SK-N-MC (cell line): ENCODE results near the gene TP53BP2.

Experiments used
- DNase-seq: peaks from one replicate; pipeline ENCODE4 v3.0.0-alpha.2; 2011; ENCODE audit warnings: low read depth, low spot score
- H3K27ac ChIP-seq: fragments of 200-600 bp; sonication (generic); 2 replicates; pipeline ENCODE4 v1.5.1; 2016; ENCODE audit warnings: mixed run types
- H3K36me3 ChIP-seq: fragments of 200-600 bp; sonication (generic); 2 replicates; pipeline ENCODE4 v1.6.1; 2017; ENCODE audit warnings: antibody characterized with exemption, low read length, mixed read lengths; ENCODE audit not compliant: insufficient read depth
- H3K4me3 ChIP-seq: fragments of 200-600 bp; sonication (generic); 2 replicates; pipeline ENCODE4 v1.5.1; 2016
- H3K9ac ChIP-seq: fragments of 200-600 bp; sonication (generic); 2 replicates; pipeline ENCODE4 v1.8.0; 2017; ENCODE audit warnings: mixed run types, mixed read lengths; ENCODE audit not compliant: insufficient read length
- H3K9me3 ChIP-seq: fragments of 200-600 bp; sonication (generic); 2 replicates; pipeline ENCODE4 v1.6.1; 2017; ENCODE audit warnings: low read depth, mild to moderate bottlenecking, antibody characterized with exemption, low read length, moderate library complexity, mixed read lengths
- EZH2 ChIP-seq: fragments of 200-600 bp; sonication (generic); IDR thresholded peaks from one replicate; pipeline ENCODE4 v1.6.1; 2017; ENCODE audit warnings: antibody characterized with exemption
- FOXP2 ChIP-seq: optimal IDR thresholded peaks from 2 replicates; pipeline ENCODE3; 2011; ENCODE audit warnings: mild to moderate bottlenecking, moderate library complexity; ENCODE audit not compliant: insufficient read depth; ENCODE audit errors: extremely low read length, control extremely low read depth
- POLR2AphosphoS5 ChIP-seq: IDR thresholded peaks from 2 replicates; pipeline ENCODE4 v1.6.1; 2012; ENCODE audit warnings: mild to moderate bottlenecking, low read depth, low read length, borderline replicate concordance

Gene TP53BP2

DNA sequence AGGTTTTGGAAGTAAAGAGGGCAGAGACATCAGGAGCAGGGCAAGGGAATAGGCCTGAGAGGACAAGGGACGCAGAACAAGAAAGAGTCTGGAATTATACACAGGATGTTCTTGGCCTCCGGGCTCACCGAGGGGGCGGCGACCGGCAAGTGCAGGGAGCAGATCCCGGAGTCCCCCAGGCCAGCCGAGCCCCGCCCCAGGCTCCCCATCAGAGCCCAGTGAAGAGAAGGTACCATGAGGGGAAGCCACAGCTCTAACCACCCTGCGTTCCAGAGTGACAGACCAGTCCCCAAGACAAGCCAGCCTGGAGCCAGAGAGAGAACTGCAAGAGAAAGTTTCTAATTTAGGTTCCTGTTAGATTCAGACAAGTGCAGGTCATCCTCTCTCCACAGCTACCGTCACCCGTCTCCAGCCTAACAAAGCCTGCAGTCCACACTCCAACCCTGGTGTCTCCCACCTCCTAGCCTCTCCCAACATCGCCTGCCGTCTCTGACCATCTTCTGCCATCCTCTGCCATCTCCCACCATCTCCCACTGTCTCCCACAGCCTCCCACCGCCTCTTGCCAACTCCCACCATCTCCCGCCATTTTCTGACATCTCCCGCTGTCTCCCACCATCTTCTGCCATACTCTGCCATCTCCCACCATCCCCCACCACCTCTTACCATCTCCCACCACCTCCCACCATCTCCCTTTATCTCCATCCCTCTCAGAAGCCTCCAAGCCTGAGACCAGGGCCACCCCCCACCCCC is 90.9 kb downstream of the TP53BP2 start:
- no peak overlapping the region for H3K4me3 ChIP-seq
- DNase-seq = no peak
- H3K36me3 ChIP-seq = peaks cover 5% of the 10 kb centered on the region
- no peak overlapping the region for H3K27ac ChIP-seq
- H3K9ac ChIP-seq = no peak overlapping the region
- no peak for TF ChIP-seq EZH2
- TF ChIP-seq FOXP2 = no peak
- no peak for TF ChIP-seq POLR2AphosphoS5
- H3K9me3 ChIP-seq = no peaks in the 10 kb centered on the region

- no peak overlapping the region for H3K27ac ChIP-seq
- H3K36me3 ChIP-seq = peaks cover 5% of the 10 kb centered on the region
- no peak overlapping the region for H3K4me3 ChIP-seq
- no peak overlapping the region for H3K9ac ChIP-seq
- DNase-seq = no peak
- H3K9me3 ChIP-seq = no peaks in the 10 kb centered on the region
- TF ChIP-seq EZH2 (no peak), FOXP2 (no peak), POLR2AphosphoS5 (no peak)
Observed at GRCh38 chr1:223752721-223753515, 92.8 kb downstream of the TP53BP2 start.

DNA sequence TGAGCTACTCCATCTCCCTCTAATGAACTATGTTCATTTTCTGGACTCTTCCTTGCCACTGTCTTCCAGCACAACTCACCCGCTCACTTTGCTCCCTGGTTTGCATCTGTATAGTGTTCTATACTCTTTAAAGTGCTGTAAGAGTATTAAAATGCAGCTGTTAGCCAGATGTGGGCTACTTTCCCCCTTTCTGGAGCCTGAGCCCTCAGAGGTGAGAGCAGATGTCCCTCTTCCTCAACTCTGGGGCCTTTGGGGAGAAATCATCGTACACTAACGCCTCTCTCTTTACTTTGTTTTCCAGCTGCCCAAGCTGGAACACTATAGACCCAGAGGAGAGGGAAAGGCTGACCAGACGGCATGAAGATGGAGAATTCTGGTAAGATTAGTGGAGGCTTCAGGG is 94.1 kb downstream of the TP53BP2 start:
- TF ChIP-seq POLR2AphosphoS5 = no peak
- no peak for TF ChIP-seq EZH2
- TF ChIP-seq FOXP2 = no peak
- no peak overlapping the region for H3K27ac ChIP-seq
- no peaks in the 10 kb centered on the region for H3K9me3 ChIP-seq
- H3K9ac ChIP-seq = no peak overlapping the region
- no peak for DNase-seq
- H3K36me3 ChIP-seq = peaks cover 5% of the 10 kb centered on the region
- no peak overlapping the region for H3K4me3 ChIP-seq

GRCh38 chr1:223750730-223751570 is 94.8 kb downstream of the TP53BP2 start:
- H3K4me3 ChIP-seq = no peak overlapping the region
- no peak overlapping the region for H3K27ac ChIP-seq
- no peak for TF ChIP-seq FOXP2
- TF ChIP-seq POLR2AphosphoS5 = no peak
- TF ChIP-seq EZH2 = no peak
- no peaks in the 10 kb centered on the region for H3K9me3 ChIP-seq
- no peak overlapping the region for H3K9ac ChIP-seq
- DNase-seq = no peak
- peaks cover 5% of the 10 kb centered on the region for H3K36me3 ChIP-seq

- no peak overlapping the region for H3K4me3 ChIP-seq
- H3K27ac ChIP-seq = no peak overlapping the region
- H3K36me3 ChIP-seq = peaks cover 8% of the 10 kb centered on the region
- no peaks in the 10 kb centered on the region for H3K9me3 ChIP-seq
- TF ChIP-seq POLR2AphosphoS5 = no peak
- TF ChIP-seq FOXP2 = no peak
- TF ChIP-seq EZH2 = no peak
- no peak for DNase-seq
- H3K9ac ChIP-seq = no peak overlapping the region
Observed at GRCh38 chr1:223748773-223749733, 96.7 kb downstream of the TP53BP2 start.

- no peak overlapping the region for H3K9ac ChIP-seq
- no peak overlapping the region for H3K27ac ChIP-seq
- H3K9me3 ChIP-seq = no peaks in the 10 kb centered on the region
- no peak for TF ChIP-seq FOXP2
- no peak for TF ChIP-seq POLR2AphosphoS5
- TF ChIP-seq EZH2 = no peak
- no peak for DNase-seq
- peaks cover 5% of the 10 kb centered on the region for H3K36me3 ChIP-seq
- H3K4me3 ChIP-seq = no peak overlapping the region
Observed at GRCh38 chr1:223748405-223748772, 97.4 kb downstream of the TP53BP2 start.

DNA sequence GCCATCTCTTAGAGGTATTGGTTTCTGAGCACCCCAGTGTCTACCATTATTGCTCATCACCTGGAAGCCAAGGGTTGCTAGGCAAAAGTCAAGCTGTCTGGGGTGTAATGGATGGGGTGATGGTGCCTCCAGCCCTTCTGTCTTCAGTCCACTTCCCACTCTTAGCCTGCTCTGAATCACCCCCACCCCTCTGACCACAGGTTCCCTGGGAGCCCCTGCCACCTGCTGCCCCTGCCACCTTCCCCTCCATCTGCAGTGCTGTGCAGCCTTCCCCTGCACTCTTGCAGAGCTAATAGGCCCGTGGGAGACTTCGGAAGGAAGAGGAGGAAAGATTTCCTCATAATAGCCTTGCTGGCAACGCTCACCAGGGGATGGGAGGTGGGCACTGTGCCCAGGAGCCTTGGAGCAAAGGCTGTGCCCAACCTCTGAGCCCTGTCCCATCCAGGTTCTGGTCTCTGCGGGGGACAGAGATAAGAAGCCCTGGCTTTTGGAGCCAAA is 97.9 kb downstream of the TP53BP2 start:
- no peak overlapping the region for H3K27ac ChIP-seq
- TF ChIP-seq FOXP2 (no peak), EZH2 (no peak), POLR2AphosphoS5 (no peak)
- no peak overlapping the region for H3K4me3 ChIP-seq
- no peak for DNase-seq
- H3K9ac ChIP-seq = no peak overlapping the region
- H3K9me3 ChIP-seq = no peaks in the 10 kb centered on the region
- H3K36me3 ChIP-seq = peaks cover 3% of the 10 kb centered on the region; the same call in 1 of the 2 replicates
